ENCODE data around the gene GATA6.

Gene GATA6

GRCh38 chr18:22200611-22201225, 31.3 kb downstream of the GATA6 start:
- H3K4me3 ChIP-seq (ENCODE audit: low read depth, low read length): no peak overlapping the region
- TF ChIP-seq CTCF (IDR thresholded peaks at IDR 0.05; ENCODE audit: low read depth, low read length) (no peak), MAX (IDR thresholded peaks at IDR 0.05; ENCODE audit: low read depth, low read length) (no peak), POLR2A (IDR thresholded peaks at IDR 0.05; ENCODE audit: extremely low read depth, insufficient read length) (no peak), MYC (IDR thresholded peaks at IDR 0.05; ENCODE audit: low read depth, low read length) (no peak)

GRCh38 chr18:22203035-22203434, 33.6 kb downstream of the GATA6 start:
- TF ChIP-seq POLR2A (IDR thresholded peaks at IDR 0.05; ENCODE audit: extremely low read depth, insufficient read length) (no peak), MYC (IDR thresholded peaks at IDR 0.05; ENCODE audit: low read depth, low read length) (no peak), MAX (IDR thresholded peaks at IDR 0.05; ENCODE audit: low read depth, low read length) (no peak), CTCF (IDR thresholded peaks at IDR 0.05; ENCODE audit: low read depth, low read length) (no peak)
- DNase-seq (ENCODE audit: low read depth): no peak
- H3K4me3 ChIP-seq (ENCODE audit: low read depth, low read length): no peak overlapping the region

More at GRCh38 chr18:22200611-22201225, 31.3 kb downstream of the GATA6 start:
- DNase-seq (ENCODE audit: low read depth): no peak

- DNase-seq (ENCODE audit: low read depth): no peak
- H3K4me3 ChIP-seq (ENCODE audit: low read depth, low read length): no peak overlapping the region
- TF ChIP-seq CTCF (IDR thresholded peaks at IDR 0.05; ENCODE audit: low read depth, low read length): no peak
- no peak for TF ChIP-seq MYC (IDR thresholded peaks at IDR 0.05; ENCODE audit: low read depth, low read length)
- no peak for TF ChIP-seq MAX (IDR thresholded peaks at IDR 0.05; ENCODE audit: low read depth, low read length)
- no peak for TF ChIP-seq POLR2A (IDR thresholded peaks at IDR 0.05; ENCODE audit: extremely low read depth, insufficient read length)
These were observed 34.3 kb downstream of the GATA6 start for GRCh38 chr18:22203536-22204213.

GRCh38 chr18:22204214-22204536, 34.8 kb downstream of the GATA6 start:
- H3K4me3 ChIP-seq (ENCODE audit: low read depth, low read length): no peak overlapping the region
- DNase-seq (ENCODE audit: low read depth): no peak
- no peak for TF ChIP-seq CTCF (IDR thresholded peaks at IDR 0.05; ENCODE audit: low read depth, low read length)
- TF ChIP-seq MAX (IDR thresholded peaks at IDR 0.05; ENCODE audit: low read depth, low read length): no peak
- TF ChIP-seq POLR2A (IDR thresholded peaks at IDR 0.05; ENCODE audit: extremely low read depth, insufficient read length): no peak
- no peak for TF ChIP-seq MYC (IDR thresholded peaks at IDR 0.05; ENCODE audit: low read depth, low read length)

- DNase-seq (ENCODE audit: low read depth): no peak
- H3K4me3 ChIP-seq (ENCODE audit: low read depth, low read length): no peak overlapping the region
- TF ChIP-seq CTCF (IDR thresholded peaks at IDR 0.05; ENCODE audit: low read depth, low read length) (no peak), MAX (IDR thresholded peaks at IDR 0.05; ENCODE audit: low read depth, low read length) (no peak), POLR2A (IDR thresholded peaks at IDR 0.05; ENCODE audit: extremely low read depth, insufficient read length) (no peak), MYC (IDR thresholded peaks at IDR 0.05; ENCODE audit: low read depth, low read length) (no peak)
These were observed 35.6 kb downstream of the GATA6 start for GRCh38 chr18:22204996-22205395.
